Stimulated activated CD4-positive, alpha-beta T cell treated with anti-CD3 and anti-CD28 coated beads, Interleukin-4, amount 100 ng/mL, for 1 hour (primary cell): ENCODE results near the gene GRM5.
A peak's percentile ranks its signal among the peaks of the same experiment; 100 is the strongest.
"Not testable (repeated sequence)": the region's sequence is repeated elsewhere in the genome, so short reads cannot be mapped to it uniquely, and the experiment has no call there.

Experiments
- DNase-seq: peaks from one replicate; pipeline ENCODE4 v3.0.0-alpha.2; 2020

GRM5 gene

DNA sequence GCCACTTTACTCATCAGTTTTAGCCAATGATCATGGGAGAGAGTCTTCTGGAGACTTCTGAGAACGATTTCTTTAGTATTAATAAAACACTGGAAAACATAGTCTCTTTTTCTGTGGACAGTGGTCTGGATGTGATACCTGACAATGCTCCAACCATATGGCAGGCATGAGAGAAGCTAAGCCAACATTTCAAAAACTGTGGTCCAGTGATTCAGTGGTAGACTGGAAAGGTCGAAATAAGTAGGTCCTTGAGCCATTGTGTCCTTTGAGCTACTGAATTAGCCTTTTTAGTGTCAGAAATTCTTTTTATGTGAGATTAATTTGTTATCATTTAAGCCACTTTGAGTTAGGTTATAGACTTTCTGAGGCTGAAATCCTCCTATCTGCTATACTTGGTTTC, 530.5 kb downstream of the GRM5 start:
- DNase-seq = no peak

DNA sequence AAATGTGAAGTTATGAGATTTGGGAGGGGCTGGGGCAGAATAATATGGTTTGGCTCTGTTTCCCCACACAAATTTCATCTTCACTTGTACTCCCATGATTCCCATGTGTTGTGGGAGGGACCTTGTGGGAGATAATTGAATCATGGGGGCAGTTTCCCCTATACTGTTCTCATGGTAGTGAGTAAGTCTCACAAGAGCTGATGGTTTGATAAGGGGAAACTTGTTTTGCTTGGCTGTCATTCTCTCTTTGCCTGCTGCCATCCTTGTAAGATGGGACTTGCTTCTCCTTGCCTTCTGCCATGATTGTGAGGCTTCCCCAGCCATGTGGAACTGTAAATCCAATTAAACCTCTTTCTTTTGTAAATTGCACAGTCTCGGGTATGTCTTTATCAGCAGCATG, 531.1 kb downstream of the GRM5 start:
- DNase-seq = not testable (repeated sequence)

DNA sequence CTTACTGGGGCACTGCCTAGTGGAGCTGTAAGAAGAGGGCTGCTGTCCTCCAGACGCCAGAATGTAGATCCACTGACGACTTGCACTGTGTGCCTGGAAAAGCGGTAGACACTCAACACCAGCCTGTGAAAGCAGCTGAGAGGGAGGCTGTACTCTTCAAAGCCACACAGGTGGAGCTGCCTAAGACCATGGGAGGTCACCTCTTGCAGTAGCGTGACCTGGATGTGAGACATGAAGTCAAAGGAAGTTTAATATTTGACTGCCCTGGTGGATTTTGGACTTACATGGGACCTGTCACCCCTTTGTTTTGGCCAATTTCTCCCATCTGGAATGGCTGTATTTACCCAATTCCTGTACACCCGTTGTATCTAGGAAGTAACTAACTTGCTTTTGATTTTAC, 531.6 kb downstream of the GRM5 start:
- no peak for DNase-seq

- no peak for DNase-seq
These were observed 532.8 kb downstream of the GRM5 start for GRCh38 chr11:88533001-88533400.

DNA sequence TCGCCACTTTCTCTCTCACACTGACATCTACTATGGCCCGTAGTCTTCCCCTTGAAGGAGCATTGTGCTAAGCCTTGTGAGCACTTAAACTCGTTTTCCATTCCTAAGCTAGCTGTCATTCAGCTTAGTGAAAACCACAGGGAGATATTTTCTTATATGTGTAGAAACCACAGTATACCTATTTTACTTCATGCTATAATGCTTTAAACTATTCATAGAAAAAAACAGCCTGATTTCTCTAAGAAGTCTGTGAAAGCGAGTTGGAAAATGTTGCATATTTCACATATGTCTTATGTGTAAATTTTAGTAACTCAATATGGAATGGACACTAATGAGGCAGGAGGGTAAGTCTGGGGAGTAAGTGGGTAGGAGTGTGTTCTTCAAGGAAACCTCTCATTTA, 534.0 kb downstream of the GRM5 start:
- DNase-seq = no peak

DNA sequence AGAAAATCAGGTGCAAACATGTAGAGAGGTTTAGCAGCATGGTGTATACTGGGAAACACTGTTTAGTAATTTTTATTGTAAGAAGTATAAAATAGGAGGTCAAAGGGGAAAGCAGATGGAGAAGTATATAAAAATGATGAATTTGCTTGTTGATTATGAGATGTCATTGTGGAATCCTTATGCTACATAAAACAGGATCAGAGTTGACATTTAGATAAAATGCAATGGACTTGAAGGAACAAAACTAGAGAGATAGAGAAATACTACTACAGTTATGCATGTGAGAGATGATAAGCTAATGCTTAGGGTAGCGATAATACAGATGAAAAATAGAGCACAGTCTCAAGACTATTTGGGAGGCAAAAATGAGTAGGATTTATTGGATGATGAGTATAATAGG, 536.4 kb downstream of the GRM5 start:
- no peak for DNase-seq

GRCh38 chr11:88523386-88524071, 542.3 kb downstream of the GRM5 start:
- no peak for DNase-seq

DNA sequence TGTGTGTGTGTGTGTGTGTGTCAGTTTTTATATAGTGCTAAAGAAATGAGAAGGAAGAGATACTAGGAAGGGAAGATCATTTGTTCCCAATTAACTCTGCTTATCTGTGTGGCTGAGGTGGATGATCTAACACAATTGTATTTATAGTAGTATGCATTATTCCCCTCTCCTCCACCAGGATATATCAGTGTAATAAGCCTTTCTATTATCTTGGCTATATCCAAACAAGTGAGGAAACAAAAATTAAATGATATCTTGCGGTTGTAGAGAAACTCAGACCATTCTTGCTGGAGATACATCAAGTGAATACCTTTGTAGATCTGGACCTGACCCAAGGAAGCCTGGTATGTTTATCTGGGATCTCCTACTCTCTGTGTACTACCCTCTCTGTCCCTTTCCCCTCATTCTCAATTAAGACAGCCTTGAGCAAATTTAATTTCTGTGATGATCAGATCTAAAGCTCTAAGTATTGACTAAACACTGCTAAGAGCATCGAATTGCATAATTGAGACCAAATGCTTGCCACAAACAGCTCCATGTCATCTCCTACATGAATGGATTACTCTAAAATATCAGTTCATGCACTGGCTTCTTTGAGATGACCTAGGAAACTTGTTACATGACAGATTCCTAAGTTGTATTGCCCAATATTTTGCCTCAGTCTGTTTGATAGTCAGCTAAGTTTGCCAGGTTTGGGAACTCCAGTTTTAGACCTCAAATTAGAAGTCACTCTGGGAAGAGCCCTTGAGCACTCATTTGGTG, 543.0 kb downstream of the GRM5 start:
- DNase-seq = no peak

DNA sequence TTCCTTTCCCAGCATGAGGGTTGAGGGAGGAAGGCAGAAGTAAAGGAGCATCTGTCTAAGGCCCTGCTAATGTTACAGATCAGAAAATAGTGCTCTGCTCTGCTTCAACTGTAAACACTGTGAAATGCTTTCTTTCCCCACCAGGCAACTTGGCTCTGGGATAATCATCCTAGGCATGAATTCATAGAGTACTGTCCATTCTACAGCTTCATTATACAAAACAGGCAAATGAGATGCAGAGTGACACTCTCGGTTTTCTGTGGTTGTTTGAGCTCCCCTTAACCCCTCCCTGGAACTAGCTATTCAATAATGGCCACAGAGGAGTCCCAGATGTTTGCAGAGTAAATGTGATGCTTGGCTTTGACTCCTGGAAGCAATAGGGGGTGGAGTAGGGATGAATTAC, 544.0 kb downstream of the GRM5 start:
- DNase-seq = no peak

- DNase-seq = no peak
These were observed 544.4 kb downstream of the GRM5 start for GRCh38 chr11:88521399-88521798.

DNA sequence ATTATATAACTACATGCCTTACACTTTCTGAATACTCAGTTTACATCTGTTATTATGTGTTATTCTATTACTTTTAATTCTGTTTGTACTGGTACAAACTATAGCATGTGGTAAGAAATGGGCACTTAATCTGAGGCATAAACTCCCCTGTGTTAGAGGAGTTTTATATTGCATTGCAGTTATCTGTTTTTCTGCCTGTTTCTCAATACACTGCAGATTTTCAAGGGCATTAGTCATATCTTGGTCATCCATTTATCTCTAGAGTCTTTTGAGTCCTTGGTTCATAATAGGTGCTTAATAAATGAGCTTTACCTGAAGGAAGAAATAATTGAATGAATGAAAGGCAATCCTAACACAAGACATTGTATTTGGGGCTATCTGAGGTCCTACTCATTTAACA, 545.4 kb downstream of the GRM5 start:
- DNase-seq = no peak

GRCh38 chr11:88515002-88515401, 550.8 kb downstream of the GRM5 start:
- DNase-seq = no peak

GRCh38 chr11:88511006-88511405, 554.8 kb downstream of the GRM5 start:
- DNase-seq = no peak

DNA sequence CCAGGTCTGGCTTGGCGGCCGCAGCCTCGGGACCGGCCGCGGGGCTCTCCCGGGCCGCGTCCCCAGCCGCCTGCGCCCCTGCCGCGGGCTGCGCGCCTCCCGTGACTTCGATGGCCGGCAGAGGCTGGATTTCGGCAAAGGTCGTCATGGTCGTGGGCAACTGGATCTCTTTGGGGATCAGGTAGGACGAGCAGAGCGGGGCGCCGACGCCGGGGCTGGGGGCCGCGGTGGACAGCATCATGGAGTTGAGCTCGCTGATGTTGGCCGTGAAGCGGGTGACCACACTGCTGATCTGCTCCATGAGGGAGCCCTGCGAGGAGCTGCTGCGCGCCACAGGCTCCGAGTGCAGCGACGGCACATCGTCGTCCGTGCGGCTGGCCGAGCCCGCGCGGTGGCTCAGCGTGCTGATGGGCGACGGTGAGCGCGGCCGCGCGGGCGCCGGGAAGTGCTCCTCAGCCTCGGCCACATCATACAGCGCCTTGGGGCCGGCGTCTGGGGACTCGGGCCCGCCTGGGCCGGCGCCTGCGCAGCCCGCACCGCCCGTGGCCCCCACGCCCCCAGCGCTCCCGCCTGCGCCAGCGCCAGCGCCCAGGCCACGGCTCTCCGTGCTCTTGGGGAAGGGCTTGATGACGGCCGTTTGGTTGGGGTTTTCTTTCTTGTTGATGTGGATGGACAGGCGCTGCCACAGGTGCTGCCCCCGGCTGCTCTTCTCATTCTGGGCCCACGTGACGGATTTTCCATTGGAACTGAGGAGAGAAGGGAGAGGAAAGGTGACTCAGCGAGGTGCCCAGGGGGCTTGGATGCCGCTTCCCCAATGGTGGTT, 556.8 kb downstream of the GRM5 start:
- peak; percentile 13 for DNase-seq

- no peak for DNase-seq
These were observed 557.4 kb downstream of the GRM5 start for GRCh38 chr11:88508418-88508758.

GRCh38 chr11:88507771-88508417, 557.9 kb downstream of the GRM5 start:
- DNase-seq = no peak

DNA sequence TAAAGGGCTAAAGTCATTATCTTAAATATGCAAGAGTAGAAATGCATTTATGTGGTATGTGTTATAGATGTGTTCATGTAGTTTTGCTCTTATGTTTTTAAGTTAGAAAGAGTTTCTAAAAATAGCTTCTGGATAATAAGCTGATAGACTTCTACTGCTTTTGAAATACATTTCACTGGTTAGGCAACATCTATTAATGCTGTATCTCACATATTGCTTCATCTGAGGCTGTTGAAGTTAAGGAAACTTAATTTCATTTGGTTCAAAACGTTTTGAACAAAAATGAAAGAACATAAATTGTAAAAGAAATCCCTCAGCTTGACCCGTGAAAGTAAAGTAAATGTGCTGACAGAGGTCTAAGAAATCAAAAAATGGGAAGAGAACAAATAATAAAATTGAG, 564.2 kb downstream of the GRM5 start:
- DNase-seq = no peak

DNA sequence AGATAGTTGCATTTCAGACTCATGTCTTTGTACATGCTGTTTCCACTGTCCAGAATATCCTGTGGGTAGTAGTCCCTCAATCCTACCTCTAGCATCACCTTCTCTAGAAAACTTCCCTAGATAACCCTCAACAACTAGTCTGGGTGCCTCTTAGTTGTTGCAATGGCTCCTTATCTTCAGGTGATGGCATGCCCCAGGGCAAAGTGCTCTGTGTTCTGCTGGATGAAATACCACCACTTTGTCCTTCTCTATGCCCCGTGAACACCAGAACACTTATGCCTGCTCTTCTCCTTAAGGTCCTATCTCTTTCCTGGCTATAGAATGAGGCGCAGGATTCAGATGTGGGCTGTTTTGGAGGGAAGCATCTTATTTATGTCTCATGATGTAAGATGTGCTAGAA, 569.9 kb downstream of the GRM5 start:
- DNase-seq = no peak

- no peak for DNase-seq
These were observed 570.9 kb downstream of the GRM5 start for GRCh38 chr11:88494848-88495247.

- no peak for DNase-seq
These were observed 574.1 kb downstream of the GRM5 start for GRCh38 chr11:88491674-88492073.

GRCh38 chr11:88489030-88489429, 576.8 kb downstream of the GRM5 start:
- DNase-seq = no peak

- DNase-seq = no peak
These were observed 578.1 kb downstream of the GRM5 start for GRCh38 chr11:88487646-88488045.

DNA sequence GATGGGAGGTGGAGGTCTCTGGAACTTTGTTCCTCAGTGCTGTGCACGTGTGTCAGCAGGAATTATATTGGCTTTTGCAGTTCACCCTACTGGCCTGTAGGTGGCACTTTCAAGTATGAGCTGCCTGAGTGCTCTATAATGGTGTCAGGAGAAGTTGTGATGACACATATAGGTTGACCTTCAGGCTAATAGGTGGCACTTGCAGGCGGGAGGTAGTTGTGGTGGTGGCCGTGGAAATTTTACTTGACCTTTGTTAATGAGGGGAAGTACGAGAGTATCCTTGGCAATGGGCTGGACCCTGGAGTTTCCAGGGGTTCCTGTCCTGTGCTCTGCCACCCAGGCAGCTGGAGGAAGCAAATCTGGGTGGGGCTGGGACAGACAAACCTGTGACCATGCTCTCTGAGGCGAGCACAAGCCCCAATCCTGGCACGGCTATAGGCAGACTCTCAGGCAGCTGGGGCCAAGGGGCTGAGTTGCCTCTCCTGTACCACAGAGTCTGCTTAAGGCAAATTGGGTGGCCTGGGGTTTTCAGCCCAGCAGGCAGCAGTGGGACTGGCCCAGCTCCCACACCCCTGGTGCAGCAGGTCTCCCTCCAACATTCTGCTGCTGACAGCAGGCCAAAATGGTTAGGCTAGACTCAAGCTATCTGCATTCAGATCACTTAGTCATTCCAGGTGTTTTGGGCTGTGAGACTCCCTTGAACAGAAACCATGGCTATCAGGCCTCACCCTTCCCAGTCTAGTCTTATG, 580.7 kb downstream of the GRM5 start:
- peak; percentile 14 for DNase-seq
